Astrocyte (in vitro differentiated cells and primary cell): Measurements from ENCODE around the gene ARPC4. TPM values are rescaled to one million over a fixed set of nuclear protein-coding genes. Genes with fewer than 3 reads are reported as not detected.
A peak's percentile ranks its signal among the peaks of the same experiment; 100 is the strongest.

ENCODE experiments used
- DNase-seq: peaks from one replicate; pipeline ENCODE4 v3.0.0-alpha.2; 2010; ENCODE audit warnings: low read depth
- FAIRE-seq: peaks from 2 replicates; lab custom pipeline; 2011; peaks lifted over from hg19 to GRCh38; lab: Jason Lieb, UNC
- H2AFZ ChIP-seq: 2 replicates; pipeline ENCODE4 v1.6.0; 2012; ENCODE audit warnings: low read depth, low read length, inconsistent platforms
- H3K27ac ChIP-seq: 2 replicates; pipeline ENCODE4 v1.5.1; 2011; ENCODE audit warnings: low read depth, low read length, inconsistent platforms
- H3K27me3 ChIP-seq: 2 replicates; pipeline ENCODE4 v1.6.0; 2011; ENCODE audit warnings: low read length, inconsistent platforms; ENCODE audit not compliant: insufficient read depth
- H3K36me3 ChIP-seq: 2 replicates; pipeline ENCODE4 v1.5.1; 2011; ENCODE audit warnings: low read length, inconsistent platforms; ENCODE audit not compliant: insufficient read depth
- H3K4me1 ChIP-seq: 2 replicates; pipeline ENCODE4 v1.5.1; 2011; ENCODE audit warnings: low read length, inconsistent platforms; ENCODE audit not compliant: insufficient read depth
- H3K4me2 ChIP-seq: 2 replicates; pipeline ENCODE4 v1.6.0; 2012; ENCODE audit warnings: low read length, inconsistent platforms
- H3K4me3 ChIP-seq: 2 replicates; pipeline ENCODE4 v1.5.1; 2011; ENCODE audit warnings: low read depth, mild to moderate bottlenecking, low read length, inconsistent platforms; ENCODE audit not compliant: insufficient read depth
- H3K79me2 ChIP-seq: 2 replicates; pipeline ENCODE4 v1.6.0; 2012; ENCODE audit warnings: mild to moderate bottlenecking, low read length, inconsistent platforms; ENCODE audit not compliant: insufficient read depth
- H3K9ac ChIP-seq: 2 replicates; pipeline ENCODE4 v1.6.0; 2012; ENCODE audit warnings: mild to moderate bottlenecking, low read length, inconsistent platforms
- H3K9me3 ChIP-seq: 2 replicates; pipeline ENCODE4 v1.5.1; 2012; ENCODE audit warnings: low read depth, mild to moderate bottlenecking, low read length, inconsistent platforms; ENCODE audit not compliant: insufficient read depth
- H4K20me1 ChIP-seq: 2 replicates; pipeline ENCODE4 v1.6.0; 2012; ENCODE audit warnings: low read length, inconsistent platforms; ENCODE audit not compliant: insufficient read depth
- H3K27ac Mint-ChIP-seq: one replicate; pipeline ENCODE4 v1.8.0; 2021; ENCODE audit warnings: mild to moderate bottlenecking, mixed read lengths; ENCODE audit not compliant: unreplicated experiment
- H3K27me3 Mint-ChIP-seq: one replicate; pipeline ENCODE4 v1.8.0; 2021; ENCODE audit warnings: low read depth, mixed read lengths; ENCODE audit not compliant: unreplicated experiment
- H3K36me3 Mint-ChIP-seq: one replicate; pipeline ENCODE4 v1.8.0; 2021; ENCODE audit warnings: low read depth, mixed read lengths; ENCODE audit not compliant: unreplicated experiment
- H3K4me1 Mint-ChIP-seq: one replicate; pipeline ENCODE4 v1.8.0; 2021; ENCODE audit warnings: low read depth, mixed read lengths; ENCODE audit not compliant: unreplicated experiment
- H3K4me3 Mint-ChIP-seq: one replicate; pipeline ENCODE4 v1.8.0; 2021; ENCODE audit warnings: mild to moderate bottlenecking, moderate library complexity, mixed read lengths; ENCODE audit not compliant: unreplicated experiment
- H3K9me3 Mint-ChIP-seq: one replicate; pipeline ENCODE4 v1.8.0; 2021; ENCODE audit warnings: mild to moderate bottlenecking, mixed read lengths; ENCODE audit not compliant: unreplicated experiment
- CTCF ChIP-seq: IDR thresholded peaks from 2 replicates; pipeline ENCODE4 v1.5.1; 2011; ENCODE audit warnings: low read depth, mild to moderate bottlenecking, inconsistent platforms, low read length, moderate library complexity; ENCODE audit not compliant: insufficient read depth
- EZH2 ChIP-seq: IDR thresholded peaks from 2 replicates; pipeline ENCODE4 v1.6.1; 2012; ENCODE audit warnings: mild to moderate bottlenecking, low read length, inconsistent platforms; ENCODE audit not compliant: insufficient read depth
- total RNA-seq: library from RNA; stranded (reverse); gene quantifications from 2 replicates; pipeline ENCODE4 v1.2.1, GENCODE V29; 2021

Gene ARPC4
- total RNA-seq, 1 donor from 2014 or later = 205 TPM

GRCh38 chr3:9794400-9794799 is 1.5 kb downstream of the ARPC4 start:
- peaks cover 15% of the 10 kb centered on the region for H3K4me1 ChIP-seq
- peak overlapping the region; percentile 99 for H3K4me2 ChIP-seq
- no peak overlapping the region for H3K27ac ChIP-seq
- H3K4me3 ChIP-seq = peak overlapping the region; percentile 93
- H4K20me1 ChIP-seq = peaks cover 44% of the 10 kb centered on the region
- H3K79me2 ChIP-seq = peaks cover 80% of the 10 kb centered on the region
- H3K9me3 ChIP-seq = no peaks in the 10 kb centered on the region
- Mint-ChIP-seq H3K27me3 (no peaks in the 10 kb centered on the region), H3K27ac (peak overlapping the region; percentile 84), H3K9me3 (no peaks in the 10 kb centered on the region), H3K36me3 (peaks cover 23% of the 10 kb centered on the region), H3K4me3 (peak overlapping the region; percentile 96), H3K4me1 (peaks cover 34% of the 10 kb centered on the region)
- no peak overlapping the region for H2AFZ ChIP-seq
- no peaks in the 10 kb centered on the region for H3K27me3 ChIP-seq
- no peak overlapping the region for H3K9ac ChIP-seq
- DNase-seq (no peak), FAIRE-seq (no peak)
- TF ChIP-seq CTCF = no peak
- TF ChIP-seq EZH2 = no peak
- H3K36me3 ChIP-seq = peaks cover 29% of the 10 kb centered on the region

- H3K9me3 Mint-ChIP-seq = no peaks in the 10 kb centered on the region
- Histone ChIP-seq H3K36me3 (peaks cover 34% of the 10 kb centered on the region), H3K4me1 (peaks cover 15% of the 10 kb centered on the region), H3K27ac (no peak overlapping the region), H3K4me3 (no peak overlapping the region), H3K9me3 (no peaks in the 10 kb centered on the region), H2AFZ (no peak overlapping the region), H4K20me1 (peaks cover 52% of the 10 kb centered on the region), H3K27me3 (no peaks in the 10 kb centered on the region), H3K79me2 (peaks cover 86% of the 10 kb centered on the region), H3K9ac (peak overlapping the region; percentile 3), H3K4me2 (no peak overlapping the region)
- DNase-seq (no peak), FAIRE-seq (no peak)
- H3K4me3 Mint-ChIP-seq = peak overlapping the region; percentile 58
- H3K4me1 Mint-ChIP-seq = peaks cover 34% of the 10 kb centered on the region
- no peak for TF ChIP-seq EZH2
- no peak for TF ChIP-seq CTCF
- no peaks in the 10 kb centered on the region for H3K27me3 Mint-ChIP-seq
- H3K36me3 Mint-ChIP-seq = peaks cover 22% of the 10 kb centered on the region
- H3K27ac Mint-ChIP-seq = peak overlapping the region; percentile 60
Observed at GRCh38 chr3:9795207-9795606, 2.3 kb downstream of the ARPC4 start.

- Histone ChIP-seq H3K27ac (no peak overlapping the region), H3K27me3 (no peaks in the 10 kb centered on the region), H3K4me2 (no peak overlapping the region), H3K9me3 (no peaks in the 10 kb centered on the region), H3K9ac (peak overlapping the region; percentile 33), H3K4me3 (no peak overlapping the region), H3K36me3 (peaks cover 47% of the 10 kb centered on the region), H3K79me2 (peaks cover 74% of the 10 kb centered on the region), H2AFZ (no peak overlapping the region), H3K4me1 (peaks cover 8% of the 10 kb centered on the region), H4K20me1 (peaks cover 63% of the 10 kb centered on the region)
- H3K9me3 Mint-ChIP-seq = no peaks in the 10 kb centered on the region
- FAIRE-seq (no peak), DNase-seq (no peak)
- no peaks in the 10 kb centered on the region for H3K27me3 Mint-ChIP-seq
- H3K4me1 Mint-ChIP-seq = peaks cover 22% of the 10 kb centered on the region
- no peak overlapping the region for H3K4me3 Mint-ChIP-seq
- no peak overlapping the region for H3K27ac Mint-ChIP-seq
- TF ChIP-seq CTCF (no peak), EZH2 (no peak)
- H3K36me3 Mint-ChIP-seq = peaks cover 26% of the 10 kb centered on the region
Observed at GRCh38 chr3:9797196-9797945, 4.5 kb downstream of the ARPC4 start.
